Measurements from ENCODE around the gene IL1RL1.

Gene IL1RL1

DNA sequence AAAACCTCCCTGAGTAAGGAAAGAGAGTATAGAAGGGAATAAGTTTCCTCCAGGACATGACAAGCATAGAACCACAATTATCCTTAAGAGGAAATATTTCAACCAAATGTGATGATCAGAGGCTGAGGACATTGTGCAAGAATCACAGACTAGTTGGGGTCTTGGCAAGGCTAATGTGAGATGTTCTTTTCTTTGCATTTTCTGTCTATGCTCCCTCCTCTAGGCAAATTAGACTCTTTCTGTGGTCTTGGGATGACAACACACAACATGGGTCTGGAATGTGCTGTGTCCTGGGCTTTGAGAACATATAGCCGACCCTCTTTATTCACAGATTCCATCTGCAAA is 32.0 kb upstream of the IL1RL1 start:
- Histone ChIP-seq H3K27me3 (ENCODE audit: insufficient read depth, low read length) (no peaks in the 10 kb centered on the region), H3K14ac (ENCODE audit: low read length) (no peak overlapping the region), H3K36me3 (ENCODE audit: control insufficient read depth in 1 of 2, insufficient read depth in 2 of 2, low read length in 2 of 2) (no peaks in the 10 kb centered on the region), H3K4me3 (ENCODE audit: low read depth, low read length) (no peak overlapping the region), H3K4me1 (ENCODE audit: control insufficient read depth in 1 of 2, insufficient read depth in 2 of 2, low read length in 2 of 2) (peaks cover 0 to 2% of the 10 kb centered on the region in 2 experiments), H2BK120ac (ENCODE audit: insufficient read depth, low read length, poor library complexity) (no peak overlapping the region), H3K79me2 (ENCODE audit: control insufficient read depth, insufficient read depth, low read length, poor library complexity) (no peaks in the 10 kb centered on the region), H2BK5ac (ENCODE audit: low read depth, low read length, poor library complexity) (no peak overlapping the region), H4K12ac (ENCODE audit: low read depth, low read length) (no peak overlapping the region), H4K91ac (ENCODE audit: low read depth, low read length) (no peak overlapping the region), H3K4me2 (ENCODE audit: low read length) (no peak overlapping the region), H3K9me3 (ENCODE audit: insufficient read depth, low read depth, low read length) (no peaks in the 10 kb centered on the region), H4K8ac (ENCODE audit: low read depth, low read length) (no peak overlapping the region), H3K4ac (ENCODE audit: low read depth, low read length) (no peak overlapping the region), H2AK5ac (ENCODE audit: low read length) (no peak overlapping the region), H3K9ac (ENCODE audit: low read length) (no peak overlapping the region), H3K79me1 (ENCODE audit: low read length) (no peaks in the 10 kb centered on the region), H2BK12ac (ENCODE audit: low read length) (no peak overlapping the region), H2AFZ (ENCODE audit: insufficient read depth, low read length, poor library complexity) (no peak overlapping the region), H3K27ac (ENCODE audit: low read depth, low read length) (no peak overlapping the region), H3K23ac (ENCODE audit: low read length) (no peak overlapping the region), H3K18ac (ENCODE audit: low read length) (no peak overlapping the region)
- no CpG with 5 or more reads among the region's 1 CpG for WGBS (ENCODE audit: extremely low coverage, insufficient coverage, insufficient read length)
- DNase-seq = no peak

DNA sequence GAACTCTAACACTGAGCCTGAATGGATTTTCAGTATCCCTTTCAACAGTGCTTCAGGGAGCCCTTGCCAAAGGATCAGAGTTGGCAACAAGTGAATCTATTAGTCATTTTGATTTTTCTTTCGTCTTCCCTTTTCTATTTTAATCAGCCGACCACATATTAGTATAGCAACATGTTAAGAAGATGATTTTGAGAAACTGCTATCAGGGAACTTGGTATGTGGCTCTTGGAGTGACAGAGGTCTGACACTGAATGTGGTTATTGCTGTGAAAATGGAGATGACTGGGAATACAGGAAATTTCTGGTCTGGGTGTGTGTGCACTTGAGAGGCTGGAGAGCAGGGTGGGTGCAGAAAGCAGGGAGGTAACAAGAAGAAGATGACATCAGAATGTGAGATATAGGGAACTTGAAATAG is 28.7 kb upstream of the IL1RL1 start:
- Histone ChIP-seq H3K4me3 (ENCODE audit: low read depth, low read length) (no peak overlapping the region), H3K27ac (ENCODE audit: low read depth, low read length) (no peak overlapping the region), H3K79me2 (ENCODE audit: control insufficient read depth, insufficient read depth, low read length, poor library complexity) (no peaks in the 10 kb centered on the region), H4K91ac (ENCODE audit: low read depth, low read length) (no peak overlapping the region), H3K36me3 (ENCODE audit: control insufficient read depth in 1 of 2, insufficient read depth in 2 of 2, low read length in 2 of 2) (no peaks in the 10 kb centered on the region), H3K9me3 (ENCODE audit: insufficient read depth, low read depth, low read length) (no peaks in the 10 kb centered on the region), H3K79me1 (ENCODE audit: low read length) (no peaks in the 10 kb centered on the region), H4K12ac (ENCODE audit: low read depth, low read length) (no peak overlapping the region), H2AFZ (ENCODE audit: insufficient read depth, low read length, poor library complexity) (no peak overlapping the region), H2BK120ac (ENCODE audit: insufficient read depth, low read length, poor library complexity) (no peak overlapping the region), H3K4me1 (ENCODE audit: control insufficient read depth in 1 of 2, insufficient read depth in 2 of 2, low read length in 2 of 2) (peaks cover 0 to 3% of the 10 kb centered on the region in 2 experiments), H2BK5ac (ENCODE audit: low read depth, low read length, poor library complexity) (no peak overlapping the region), H3K14ac (ENCODE audit: low read length) (no peak overlapping the region), H3K4ac (ENCODE audit: low read depth, low read length) (no peak overlapping the region), H3K18ac (ENCODE audit: low read length) (no peak overlapping the region), H2AK5ac (ENCODE audit: low read length) (no peak overlapping the region), H2BK12ac (ENCODE audit: low read length) (no peak overlapping the region), H3K9ac (ENCODE audit: low read length) (no peak overlapping the region), H3K23ac (ENCODE audit: low read length) (no peak overlapping the region), H4K8ac (ENCODE audit: low read depth, low read length) (no peak overlapping the region), H3K4me2 (ENCODE audit: low read length) (no peak overlapping the region), H3K27me3 (ENCODE audit: insufficient read depth, low read length) (no peaks in the 10 kb centered on the region)
- WGBS (ENCODE audit: extremely low coverage, insufficient coverage, insufficient read length) = no CpG with 5 or more reads among the region's 2 CpGs
- DNase-seq = no peak

- Histone ChIP-seq H4K8ac (ENCODE audit: low read depth, low read length) (no peak overlapping the region), H2BK12ac (ENCODE audit: low read length) (no peak overlapping the region)
- 86% methylated on average over 1 of the region's 1 CpG for WGBS (ENCODE audit: extremely low coverage, insufficient coverage, insufficient read length)
These were observed 27.4 kb upstream of the IL1RL1 start for GRCh38 chr2:102283996-102284395.

GRCh38 chr2:102284611-102285010 is 26.8 kb upstream of the IL1RL1 start:
- no CpG with 5 or more reads among the region's 3 CpGs for WGBS (ENCODE audit: extremely low coverage, insufficient coverage, insufficient read length)
- no peak overlapping the region for H3K23ac ChIP-seq (ENCODE audit: low read length)
- H4K8ac ChIP-seq (ENCODE audit: low read depth, low read length) = no peak overlapping the region

More at GRCh38 chr2:102283996-102284395, 27.4 kb upstream of the IL1RL1 start:
- Histone ChIP-seq H3K27ac (ENCODE audit: low read depth, low read length) (no peak overlapping the region), H3K23ac (ENCODE audit: low read length) (no peak overlapping the region), H2BK120ac (ENCODE audit: insufficient read depth, low read length, poor library complexity) (no peak overlapping the region), H2BK5ac (ENCODE audit: low read depth, low read length, poor library complexity) (no peak overlapping the region), H3K79me1 (ENCODE audit: low read length) (no peaks in the 10 kb centered on the region), H3K4ac (ENCODE audit: low read depth, low read length) (no peak overlapping the region), H3K4me1 (ENCODE audit: control insufficient read depth in 1 of 2, insufficient read depth in 2 of 2, low read length in 2 of 2) (peaks cover 0 to 2% of the 10 kb centered on the region in 2 experiments), H3K79me2 (ENCODE audit: control insufficient read depth, insufficient read depth, low read length, poor library complexity) (no peaks in the 10 kb centered on the region), H2AFZ (ENCODE audit: insufficient read depth, low read length, poor library complexity) (no peak overlapping the region), H3K14ac (ENCODE audit: low read length) (no peak overlapping the region), H3K4me2 (ENCODE audit: low read length) (no peak overlapping the region), H2AK5ac (ENCODE audit: low read length) (no peak overlapping the region), H4K91ac (ENCODE audit: low read depth, low read length) (no peak overlapping the region), H3K27me3 (ENCODE audit: insufficient read depth, low read length) (no peaks in the 10 kb centered on the region), H3K4me3 (ENCODE audit: low read depth, low read length) (no peak overlapping the region), H3K18ac (ENCODE audit: low read length) (no peak overlapping the region), H3K36me3 (ENCODE audit: control insufficient read depth in 1 of 2, insufficient read depth in 2 of 2, low read length in 2 of 2) (no peaks in the 10 kb centered on the region), H3K9me3 (ENCODE audit: insufficient read depth, low read depth, low read length) (no peaks in the 10 kb centered on the region), H4K12ac (ENCODE audit: low read depth, low read length) (no peak overlapping the region), H3K9ac (ENCODE audit: low read length) (no peak overlapping the region)
- no peak for DNase-seq

More at GRCh38 chr2:102284611-102285010, 26.8 kb upstream of the IL1RL1 start:
- Histone ChIP-seq H3K9me3 (ENCODE audit: insufficient read depth, low read depth, low read length) (no peaks in the 10 kb centered on the region), H3K4me1 (ENCODE audit: control insufficient read depth in 1 of 2, insufficient read depth in 2 of 2, low read length in 2 of 2) (peaks cover 0 to 2% of the 10 kb centered on the region in 2 experiments), H3K27me3 (ENCODE audit: insufficient read depth, low read length) (no peaks in the 10 kb centered on the region), H3K9ac (ENCODE audit: low read length) (peak overlapping the region; percentile 30), H3K18ac (ENCODE audit: low read length) (no peak overlapping the region), H4K91ac (ENCODE audit: low read depth, low read length) (no peak overlapping the region), H3K36me3 (ENCODE audit: control insufficient read depth in 1 of 2, insufficient read depth in 2 of 2, low read length in 2 of 2) (no peaks in the 10 kb centered on the region), H3K27ac (ENCODE audit: low read depth, low read length) (no peak overlapping the region), H2BK120ac (ENCODE audit: insufficient read depth, low read length, poor library complexity) (no peak overlapping the region), H2BK5ac (ENCODE audit: low read depth, low read length, poor library complexity) (no peak overlapping the region), H3K4me3 (ENCODE audit: low read depth, low read length) (no peak overlapping the region), H2BK12ac (ENCODE audit: low read length) (no peak overlapping the region), H3K79me1 (ENCODE audit: low read length) (no peaks in the 10 kb centered on the region), H2AFZ (ENCODE audit: insufficient read depth, low read length, poor library complexity) (no peak overlapping the region), H2AK5ac (ENCODE audit: low read length) (no peak overlapping the region), H4K12ac (ENCODE audit: low read depth, low read length) (no peak overlapping the region), H3K79me2 (ENCODE audit: control insufficient read depth, insufficient read depth, low read length, poor library complexity) (no peaks in the 10 kb centered on the region), H3K14ac (ENCODE audit: low read length) (no peak overlapping the region), H3K4me2 (ENCODE audit: low read length) (no peak overlapping the region), H3K4ac (ENCODE audit: low read depth, low read length) (no peak overlapping the region)
- DNase-seq = peak in 1 of 2 donors; percentile 60

Data from trophoblast cell (in vitro differentiated cells and primary cell).